K562 (cell line): ENCODE results near the gene ASIP. TPM values are rescaled to one million over a fixed set of nuclear protein-coding genes. Genes with fewer than 3 reads are reported as not detected.

Experiments used
- GABPB1 ChIP-seq: sonication (generic); formaldehyde crosslinking; IDR thresholded peaks from 2 replicates; pipeline ENCODE4 v1.8.0; 2022; ENCODE audit warnings: mild to moderate bottlenecking, missing genetic modification reagents
- GATA2 ChIP-seq: sonication (generic); formaldehyde crosslinking; IDR thresholded peaks from 2 replicates; pipeline ENCODE4 v1.4.0; 2020; ENCODE audit warnings: mild to moderate bottlenecking, missing genetic modification reagents
- HSF4 ChIP-seq: fragments of 250-450 bp; sonication (Bioruptor Pico); IDR thresholded peaks from 2 replicates; pipeline ENCODE4 v2.1.2; 2022; ENCODE audit warnings: mild to moderate bottlenecking, moderate library complexity, borderline replicate concordance
- KLF16 ChIP-seq: IDR thresholded peaks from 2 replicates; pipeline ENCODE4 v1.6.1; 2016; ENCODE audit warnings: antibody characterized with exemption
- MYC ChIP-seq, 2 experiments: fragments of 250-450 bp in 1 of 2; sonication (Bioruptor Pico) in 1 of 2; IDR thresholded peaks; 2 replicates each; pipeline versions ENCODE4 v1.5.1 to v1.6.1; 2012 to 2021; ENCODE audit warnings: low read depth in 2 of 2, borderline replicate concordance in 1 of 2, improper control_type of control experiment in 1 of 2, low read length in 1 of 2, mild to moderate bottlenecking in 1 of 2, moderate library complexity in 1 of 2
- PHTF2 ChIP-seq: fragments of 250-450 bp; sonication (Bioruptor Pico); IDR thresholded peaks from 2 replicates; pipeline ENCODE4 v1.5.0; 2021; ENCODE audit warnings: mild to moderate bottlenecking
- PPARD ChIP-seq: fragments of 250-450 bp; sonication (Bioruptor Pico); IDR thresholded peaks from 2 replicates; pipeline ENCODE4 v1.8.0; 2022; ENCODE audit warnings: inconsistent platforms, mild to moderate bottlenecking, moderate library complexity
- RUNX1 ChIP-seq: sonication (generic); IDR thresholded peaks from 2 replicates; pipeline ENCODE4 v1.6.1; 2016; ENCODE audit warnings: antibody characterized with exemption, low read depth
- TAF15 ChIP-seq: fragments of 200-400 bp; formaldehyde crosslinking; IDR thresholded peaks from 2 replicates; pipeline ENCODE4 v1.6.1; 2017; ENCODE audit warnings: mild to moderate bottlenecking, low read depth, low read length, moderate library complexity
- THRAP3 ChIP-seq: fragments of 450-650 bp; IDR thresholded peaks from 2 replicates; pipeline ENCODE4 v1.6.1; 2016; ENCODE audit warnings: mild to moderate bottlenecking, inconsistent platforms, borderline replicate concordance
- XRCC5 ChIP-seq: fragments of 200-400 bp; formaldehyde crosslinking; IDR thresholded peaks from 2 replicates; pipeline ENCODE4 v1.6.1; 2017; ENCODE audit warnings: low read depth, mild to moderate bottlenecking, low read length
- ZFP36 ChIP-seq: fragments of 150-350 bp; IDR thresholded peaks from 2 replicates; pipeline ENCODE4 v1.6.1; 2018; ENCODE audit warnings: low read length, low read depth; ENCODE audit not compliant: partially characterized antibody
- ZKSCAN8 ChIP-seq: fragments of 200-800 bp; sonication (Bioruptor generic); IDR thresholded peaks from 2 replicates; pipeline ENCODE4 v1.6.1; 2016; ENCODE audit warnings: missing genetic modification characterization, missing compliant biosample characterization
- ZNF184 ChIP-seq: sonication (generic); formaldehyde crosslinking; IDR thresholded peaks from 2 replicates; pipeline ENCODE4 v1.5.0; 2020; ENCODE audit warnings: missing genetic modification reagents
- polyA plus RNA-seq, 8 experiments: library from polyadenylated mRNA; depleted of rRNA in 4 of 8; stranded (reverse) in 5 of 8; unstranded in 3 of 8; fragments of >200 nt; fragmentation: Nextera tagmentation in 2 of 8; fragmentation: Illumina TruSeq in 1 of 8; extraction: Ambion mirVana in 2 of 8; extraction: Trizol in 1 of 8; gene quantifications; 2 replicates each; pipeline versions ENCODE4 v1.2.1 to v1.2.3, GENCODE V29; 2011 to 2014; ENCODE audit warnings: inconsistent platforms in 1 of 8, missing spikeins in 1 of 8
- total RNA-seq, 7 experiments: library from RNA; depleted of rRNA in 6 of 7; stranded (reverse); fragments of >200 nt in 6 of 7; fragmentation: Illumina TruSeq in 2 of 7; extraction: Trizol in 2 of 7; gene quantifications; 2 replicates each; pipeline versions ENCODE4 v1.2.1 to v1.2.3, GENCODE V29; 2011 to 2021; ENCODE audit warnings: low replicate concordance in 1 of 7
- TF ChIP-seq, protein P1 (sequence below): sonication (generic); formaldehyde crosslinking; IDR thresholded peaks from 2 replicates; pipeline ENCODE4 v1.8.0; 2022; ENCODE audit warnings: mild to moderate bottlenecking, missing genetic modification reagents
- TF ChIP-seq, protein P2 (sequence below): fragments of 450-650 bp; IDR thresholded peaks from one replicate; pipeline ENCODE4 v1.6.1; 2018; ENCODE audit warnings: mild to moderate bottlenecking, moderate library complexity; ENCODE audit not compliant: partially characterized antibody
- TF ChIP-seq, protein P3 (sequence below): fragments of 450-650 bp; IDR thresholded peaks from 2 replicates; pipeline ENCODE4 v1.6.1; 2014; ENCODE audit warnings: low read depth, mild to moderate bottlenecking, moderate library complexity, borderline replicate concordance
- TF ChIP-seq, protein P4 (sequence below), 2 experiments: fragments of 200-800 bp in 1 of 2; sonication (Bioruptor generic) in 1 of 2; sonication (generic) in 1 of 2; formaldehyde crosslinking in 1 of 2; IDR thresholded peaks in 1 of 2; conservative IDR thresholded peaks in 1 of 2; 2 replicates each; pipeline versions ENCODE4 v1.5.0 to v1.6.1; 2016 to 2020; ENCODE audit warnings: missing compliant biosample characterization in 1 of 2, missing genetic modification characterization in 1 of 2, missing genetic modification reagents in 1 of 2

Gene ASIP
- total and polyA plus RNA-seq, 9 of the 15 experiments (the other 6 are each of a cell fraction or from before 2014, with no cell fraction given): not detected

DNA sequence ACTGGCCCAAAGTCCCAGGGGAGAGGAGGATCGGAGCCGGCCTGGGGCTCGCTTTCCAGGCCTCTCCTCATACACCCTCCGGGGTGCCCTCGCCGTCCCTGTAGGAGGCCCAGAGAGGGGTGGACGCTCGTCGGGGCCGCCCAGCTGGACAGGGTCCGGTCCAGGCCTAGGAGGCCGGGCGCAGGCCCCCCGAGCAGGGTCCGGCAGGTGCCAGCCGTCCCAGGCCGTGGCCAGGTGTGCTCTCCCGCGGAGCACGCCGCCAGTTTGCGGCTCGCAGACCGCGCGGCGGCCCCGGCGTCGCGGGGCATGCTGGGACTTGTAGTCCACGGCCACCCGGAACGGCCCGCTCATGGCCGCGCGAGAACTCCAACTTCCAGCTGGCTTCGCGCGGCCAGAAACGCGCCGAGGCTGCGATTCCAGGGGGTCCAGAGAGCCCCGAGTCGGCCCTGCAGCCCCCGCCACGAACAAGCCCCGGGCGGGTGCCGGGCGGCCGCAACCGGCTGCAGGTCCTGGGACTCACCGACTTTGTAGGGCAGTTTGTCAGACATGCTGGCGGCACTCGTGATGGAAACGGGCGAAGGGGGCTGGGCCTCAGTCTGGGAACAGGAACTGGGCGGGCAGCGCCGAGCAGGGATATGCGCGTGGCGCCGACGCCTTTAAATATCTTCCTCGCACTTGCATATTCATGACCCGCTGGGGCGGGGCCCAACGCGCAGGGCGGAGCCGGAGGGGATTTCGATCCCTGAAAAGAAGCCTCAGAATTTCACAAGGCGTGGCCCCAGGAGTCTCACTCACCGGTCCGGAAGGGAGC is 61.7 kb downstream of the ASIP start, which contains the start of gene AHCY (continued):
- TF ChIP-seq, protein P1, sequence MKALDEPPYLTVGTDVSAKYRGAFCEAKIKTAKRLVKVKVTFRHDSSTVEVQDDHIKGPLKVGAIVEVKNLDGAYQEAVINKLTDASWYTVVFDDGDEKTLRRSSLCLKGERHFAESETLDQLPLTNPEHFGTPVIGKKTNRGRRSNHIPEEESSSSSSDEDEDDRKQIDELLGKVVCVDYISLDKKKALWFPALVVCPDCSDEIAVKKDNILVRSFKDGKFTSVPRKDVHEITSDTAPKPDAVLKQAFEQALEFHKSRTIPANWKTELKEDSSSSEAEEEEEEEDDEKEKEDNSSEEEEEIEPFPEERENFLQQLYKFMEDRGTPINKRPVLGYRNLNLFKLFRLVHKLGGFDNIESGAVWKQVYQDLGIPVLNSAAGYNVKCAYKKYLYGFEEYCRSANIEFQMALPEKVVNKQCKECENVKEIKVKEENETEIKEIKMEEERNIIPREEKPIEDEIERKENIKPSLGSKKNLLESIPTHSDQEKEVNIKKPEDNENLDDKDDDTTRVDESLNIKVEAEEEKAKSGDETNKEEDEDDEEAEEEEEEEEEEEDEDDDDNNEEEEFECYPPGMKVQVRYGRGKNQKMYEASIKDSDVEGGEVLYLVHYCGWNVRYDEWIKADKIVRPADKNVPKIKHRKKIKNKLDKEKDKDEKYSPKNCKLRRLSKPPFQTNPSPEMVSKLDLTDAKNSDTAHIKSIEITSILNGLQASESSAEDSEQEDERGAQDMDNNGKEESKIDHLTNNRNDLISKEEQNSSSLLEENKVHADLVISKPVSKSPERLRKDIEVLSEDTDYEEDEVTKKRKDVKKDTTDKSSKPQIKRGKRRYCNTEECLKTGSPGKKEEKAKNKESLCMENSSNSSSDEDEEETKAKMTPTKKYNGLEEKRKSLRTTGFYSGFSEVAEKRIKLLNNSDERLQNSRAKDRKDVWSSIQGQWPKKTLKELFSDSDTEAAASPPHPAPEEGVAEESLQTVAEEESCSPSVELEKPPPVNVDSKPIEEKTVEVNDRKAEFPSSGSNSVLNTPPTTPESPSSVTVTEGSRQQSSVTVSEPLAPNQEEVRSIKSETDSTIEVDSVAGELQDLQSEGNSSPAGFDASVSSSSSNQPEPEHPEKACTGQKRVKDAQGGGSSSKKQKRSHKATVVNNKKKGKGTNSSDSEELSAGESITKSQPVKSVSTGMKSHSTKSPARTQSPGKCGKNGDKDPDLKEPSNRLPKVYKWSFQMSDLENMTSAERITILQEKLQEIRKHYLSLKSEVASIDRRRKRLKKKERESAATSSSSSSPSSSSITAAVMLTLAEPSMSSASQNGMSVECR: peak; percentile 97
- TF ChIP-seq GABPB1 (peak; percentile 59), MYC (IDR thresholded peaks at IDR 0.05; ENCODE audit: low read depth, low read length) (peak; percentile 98), MYC (CRISPR knock-in tag; IDR thresholded peaks at IDR 0.05; ENCODE audit: borderline replicate concordance, low read depth) (no peak), RUNX1 (no peak), ZFP36 (peak; percentile 27), TAF15 (no peak), ZNF184 (no peak), PPARD (CRISPR knock-in tag) (no peak), HSF4 (no peak), THRAP3 (no peak), XRCC5 (no peak), GATA2 (CRISPR knock-in tag) (no peak), PHTF2 (CRISPR knock-in tag) (no peak), KLF16 (0 out of 2 replicates have a peak, but pooled peaks have one; percentile 3), ZKSCAN8 (CRISPR knock-in tag) (no peak)
- TF ChIP-seq, protein P2, sequence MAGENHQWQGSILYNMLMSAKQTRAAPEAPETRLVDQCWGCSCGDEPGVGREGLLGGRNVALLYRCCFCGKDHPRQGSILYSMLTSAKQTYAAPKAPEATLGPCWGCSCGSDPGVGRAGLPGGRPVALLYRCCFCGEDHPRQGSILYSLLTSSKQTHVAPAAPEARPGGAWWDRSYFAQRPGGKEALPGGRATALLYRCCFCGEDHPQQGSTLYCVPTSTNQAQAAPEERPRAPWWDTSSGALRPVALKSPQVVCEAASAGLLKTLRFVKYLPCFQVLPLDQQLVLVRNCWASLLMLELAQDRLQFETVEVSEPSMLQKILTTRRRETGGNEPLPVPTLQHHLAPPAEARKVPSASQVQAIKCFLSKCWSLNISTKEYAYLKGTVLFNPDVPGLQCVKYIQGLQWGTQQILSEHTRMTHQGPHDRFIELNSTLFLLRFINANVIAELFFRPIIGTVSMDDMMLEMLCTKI: no peak
- TF ChIP-seq, protein P3, sequence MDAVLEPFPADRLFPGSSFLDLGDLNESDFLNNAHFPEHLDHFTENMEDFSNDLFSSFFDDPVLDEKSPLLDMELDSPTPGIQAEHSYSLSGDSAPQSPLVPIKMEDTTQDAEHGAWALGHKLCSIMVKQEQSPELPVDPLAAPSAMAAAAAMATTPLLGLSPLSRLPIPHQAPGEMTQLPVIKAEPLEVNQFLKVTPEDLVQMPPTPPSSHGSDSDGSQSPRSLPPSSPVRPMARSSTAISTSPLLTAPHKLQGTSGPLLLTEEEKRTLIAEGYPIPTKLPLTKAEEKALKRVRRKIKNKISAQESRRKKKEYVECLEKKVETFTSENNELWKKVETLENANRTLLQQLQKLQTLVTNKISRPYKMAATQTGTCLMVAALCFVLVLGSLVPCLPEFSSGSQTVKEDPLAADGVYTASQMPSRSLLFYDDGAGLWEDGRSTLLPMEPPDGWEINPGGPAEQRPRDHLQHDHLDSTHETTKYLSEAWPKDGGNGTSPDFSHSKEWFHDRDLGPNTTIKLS: peak; percentile 90
- TF ChIP-seq, protein P4, sequence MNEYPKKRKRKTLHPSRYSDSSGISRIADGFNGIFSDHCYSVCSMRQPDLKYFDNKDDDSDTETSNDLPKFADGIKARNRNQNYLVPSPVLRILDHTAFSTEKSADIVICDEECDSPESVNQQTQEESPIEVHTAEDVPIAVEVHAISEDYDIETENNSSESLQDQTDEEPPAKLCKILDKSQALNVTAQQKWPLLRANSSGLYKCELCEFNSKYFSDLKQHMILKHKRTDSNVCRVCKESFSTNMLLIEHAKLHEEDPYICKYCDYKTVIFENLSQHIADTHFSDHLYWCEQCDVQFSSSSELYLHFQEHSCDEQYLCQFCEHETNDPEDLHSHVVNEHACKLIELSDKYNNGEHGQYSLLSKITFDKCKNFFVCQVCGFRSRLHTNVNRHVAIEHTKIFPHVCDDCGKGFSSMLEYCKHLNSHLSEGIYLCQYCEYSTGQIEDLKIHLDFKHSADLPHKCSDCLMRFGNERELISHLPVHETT (CRISPR knock-in tag; conservative IDR thresholded peaks at IDR 0.05 in 1 of 2, IDR thresholded peaks at IDR 0.05 in 1 of 2): no peak
